ENCODE measurements around the gene MGME1. TPM values are rescaled to one million over a fixed set of nuclear protein-coding genes. Genes with fewer than 3 reads are reported as not detected.
"Not testable (repeated sequence)": the region's sequence is repeated elsewhere in the genome, so short reads cannot be mapped to it uniquely, and the experiment has no call there.

MGME1 gene
- total RNA-seq, 4 donors from 2014 or later: 4.6 to 14.7 (median 8.7) TPM

DNA sequence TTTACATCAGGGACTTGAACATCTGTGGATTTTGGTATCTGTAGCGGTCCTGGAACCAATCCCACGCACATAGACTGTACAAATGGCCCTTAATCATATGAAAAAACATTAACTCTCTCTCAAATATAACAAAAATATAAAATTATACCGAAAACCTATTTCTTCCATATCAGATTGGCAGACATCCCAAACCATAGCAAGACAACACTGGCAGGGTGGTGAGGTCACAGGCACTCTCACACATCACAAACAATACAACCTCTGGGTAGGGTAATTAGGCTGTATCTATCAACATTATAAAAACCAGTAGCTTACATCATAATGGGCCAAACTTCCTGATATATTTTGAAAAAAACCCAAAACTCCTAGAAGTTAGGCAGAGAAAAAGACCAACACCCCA lies 48.0 kb downstream of the MGME1 start:
- Histone ChIP-seq H3K36me3 (no peaks in the 10 kb centered on the region), H3K27me3 (no peaks in the 10 kb centered on the region), H3K4me1 (no peaks in the 10 kb centered on the region), H3K27ac (no peak overlapping the region), H3K4me3 (no peak overlapping the region), H3K9me3 (peaks cover 0 to 5% (median 0%) of the 10 kb centered on the region in 4 donors)
- DNase-seq (ENCODE audit: low spot score in 2 of 2): no peak
- TF ChIP-seq, protein P1, sequence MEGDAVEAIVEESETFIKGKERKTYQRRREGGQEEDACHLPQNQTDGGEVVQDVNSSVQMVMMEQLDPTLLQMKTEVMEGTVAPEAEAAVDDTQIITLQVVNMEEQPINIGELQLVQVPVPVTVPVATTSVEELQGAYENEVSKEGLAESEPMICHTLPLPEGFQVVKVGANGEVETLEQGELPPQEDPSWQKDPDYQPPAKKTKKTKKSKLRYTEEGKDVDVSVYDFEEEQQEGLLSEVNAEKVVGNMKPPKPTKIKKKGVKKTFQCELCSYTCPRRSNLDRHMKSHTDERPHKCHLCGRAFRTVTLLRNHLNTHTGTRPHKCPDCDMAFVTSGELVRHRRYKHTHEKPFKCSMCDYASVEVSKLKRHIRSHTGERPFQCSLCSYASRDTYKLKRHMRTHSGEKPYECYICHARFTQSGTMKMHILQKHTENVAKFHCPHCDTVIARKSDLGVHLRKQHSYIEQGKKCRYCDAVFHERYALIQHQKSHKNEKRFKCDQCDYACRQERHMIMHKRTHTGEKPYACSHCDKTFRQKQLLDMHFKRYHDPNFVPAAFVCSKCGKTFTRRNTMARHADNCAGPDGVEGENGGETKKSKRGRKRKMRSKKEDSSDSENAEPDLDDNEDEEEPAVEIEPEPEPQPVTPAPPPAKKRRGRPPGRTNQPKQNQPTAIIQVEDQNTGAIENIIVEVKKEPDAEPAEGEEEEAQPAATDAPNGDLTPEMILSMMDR (IDR thresholded peaks at IDR 0.05): no peak
- no peak for TF ChIP-seq EP300 (IDR thresholded peaks at IDR 0.05)
- no peak for TF ChIP-seq POLR2A (IDR thresholded peaks at IDR 0.05)
- 57 to 82% methylated on average over 3 of the region's 3 CpGs for WGBS, 2 donors

DNA sequence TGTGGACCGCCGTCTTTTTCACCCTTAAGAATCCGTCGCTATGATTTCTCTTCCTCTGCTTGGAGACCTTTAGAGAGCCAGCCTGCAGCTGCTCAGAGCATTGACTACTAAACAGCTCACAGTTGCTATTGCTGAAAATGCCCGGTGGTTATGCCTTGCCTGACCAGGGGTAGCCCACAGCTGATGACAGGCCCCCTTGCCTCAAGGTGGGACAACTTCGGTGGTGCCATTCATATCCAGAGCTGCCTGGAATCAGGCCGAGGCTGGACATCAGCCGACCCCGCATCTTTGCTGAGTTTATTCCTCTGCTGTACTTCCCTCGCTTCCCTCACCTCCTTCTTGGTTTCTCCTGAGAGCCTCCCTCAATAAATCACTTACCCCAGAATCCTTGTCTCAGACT lies 49.3 kb downstream of the MGME1 start:
- no peak for DNase-seq (ENCODE audit: low spot score in 2 of 2)
- no peaks in the 10 kb centered on the region for H3K4me1 ChIP-seq
- no peaks in the 10 kb centered on the region for H3K36me3 ChIP-seq
- H3K27me3 ChIP-seq: no peaks in the 10 kb centered on the region
- H3K9me3 ChIP-seq: peaks cover 0 to 5% (median 0%) of the 10 kb centered on the region in 4 donors
- no peak overlapping the region for H3K4me3 ChIP-seq
- H3K27ac ChIP-seq: no peak overlapping the region
- no peak for TF ChIP-seq EP300 (IDR thresholded peaks at IDR 0.05)
- TF ChIP-seq, protein P1 (IDR thresholded peaks at IDR 0.05): no peak
- no peak for TF ChIP-seq POLR2A (IDR thresholded peaks at IDR 0.05)
- 86% methylated on average over 10 of the region's 10 CpGs for WGBS, 2 donors

DNA sequence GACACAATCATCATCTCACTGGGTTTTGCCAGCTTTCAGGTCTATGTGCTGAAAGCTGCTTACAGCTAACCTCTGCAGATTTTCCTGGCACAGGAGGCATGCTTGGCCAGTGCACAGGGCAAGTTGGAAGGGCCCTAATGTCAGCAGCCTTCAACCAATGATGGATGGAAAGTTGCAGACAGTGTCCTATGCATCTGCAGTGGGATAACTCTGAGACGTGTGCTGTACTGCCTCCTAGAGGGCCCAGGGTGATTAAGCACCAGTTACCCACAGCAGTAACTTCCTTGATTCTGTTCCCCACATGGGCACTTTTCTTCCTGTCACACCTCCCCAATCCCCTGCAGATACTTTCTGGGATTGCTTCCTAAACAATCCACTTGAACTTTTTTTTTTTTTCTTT lies 50.2 kb downstream of the MGME1 start:
- H3K36me3 ChIP-seq: no peaks in the 10 kb centered on the region
- WGBS, 2 donors: 4 to 5% methylated on average over 1 of the region's 1 CpG
- H3K27ac ChIP-seq: no peak overlapping the region
- no peak for TF ChIP-seq EP300 (IDR thresholded peaks at IDR 0.05)
- no peak for TF ChIP-seq POLR2A (IDR thresholded peaks at IDR 0.05)
- TF ChIP-seq, protein P1 (IDR thresholded peaks at IDR 0.05): no peak
- no peaks in the 10 kb centered on the region for H3K4me1 ChIP-seq
- no peak overlapping the region for H3K4me3 ChIP-seq
- DNase-seq (ENCODE audit: low spot score in 2 of 2): no peak
- no peaks in the 10 kb centered on the region for H3K27me3 ChIP-seq
- H3K9me3 ChIP-seq: peaks cover 0 to 5% (median 0%) of the 10 kb centered on the region in 4 donors

DNA sequence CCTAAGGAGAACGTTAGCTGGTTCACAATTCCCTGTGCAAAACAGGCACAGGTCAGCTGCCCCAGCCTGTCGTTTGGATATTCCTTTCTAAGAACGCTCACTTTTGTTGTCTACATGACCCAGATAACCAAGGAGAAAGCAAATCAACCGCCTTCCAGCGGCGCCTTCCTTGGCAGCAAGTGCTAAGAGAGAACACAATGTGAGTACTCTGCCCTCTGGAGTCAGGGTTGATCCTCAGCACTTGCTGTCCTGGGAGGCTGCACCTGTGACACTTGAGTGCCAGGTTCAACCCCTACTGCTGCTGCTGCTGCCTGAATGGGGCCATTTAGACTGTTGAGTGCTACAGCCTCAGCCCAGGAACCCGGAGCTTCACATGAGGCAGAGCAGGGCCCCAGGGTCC lies 52.1 kb downstream of the MGME1 start:
- WGBS, 2 donors: 87 to 89% methylated on average over 7 of the region's 7 CpGs
- no peak for TF ChIP-seq POLR2A (IDR thresholded peaks at IDR 0.05)
- no peak for TF ChIP-seq EP300 (IDR thresholded peaks at IDR 0.05)
- TF ChIP-seq, protein P1 (IDR thresholded peaks at IDR 0.05): no peak
- peaks cover 0 to 5% (median 0%) of the 10 kb centered on the region in 4 donors for H3K9me3 ChIP-seq

DNA sequence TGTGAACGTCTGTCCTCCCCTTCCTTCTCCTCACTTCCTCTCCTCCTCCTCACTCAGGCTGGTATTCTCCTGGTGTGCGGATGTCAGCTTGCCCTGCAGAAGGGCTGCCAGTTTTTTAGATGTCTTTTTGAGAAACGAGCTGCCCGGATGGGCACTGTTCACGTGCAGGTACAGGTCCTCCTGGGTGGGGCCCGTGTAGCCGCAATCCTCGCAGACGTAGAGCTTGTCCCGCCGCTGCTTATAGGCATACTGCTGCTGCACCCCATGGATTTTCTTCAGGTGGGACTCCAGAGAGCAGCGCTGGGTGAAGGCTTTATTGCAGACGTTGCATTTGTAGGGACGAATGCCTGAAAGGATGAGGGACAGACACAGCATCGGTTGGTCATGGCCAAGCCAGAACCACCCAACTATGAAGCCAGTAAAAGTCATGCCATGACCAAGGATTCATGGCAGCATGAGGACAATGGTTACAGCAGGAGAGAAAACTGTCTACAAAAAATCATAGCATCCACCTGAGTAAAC lies 55.8 kb downstream of the MGME1 start:
- WGBS, 2 donors: 83 to 84% methylated on average over 15 of the region's 15 CpGs
- Histone ChIP-seq H3K9me3 (peaks cover 0 to 5% (median 0%) of the 10 kb centered on the region in 4 donors), H3K27ac (no peak overlapping the region), H3K4me3 (no peak overlapping the region), H3K27me3 (no peaks in the 10 kb centered on the region), H3K36me3 (no peaks in the 10 kb centered on the region), H3K4me1 (no peaks in the 10 kb centered on the region)
- DNase-seq (ENCODE audit: low spot score in 2 of 2): no peak
- TF ChIP-seq, protein P1 (IDR thresholded peaks at IDR 0.05): no peak
- TF ChIP-seq POLR2A (IDR thresholded peaks at IDR 0.05) (no peak), EP300 (IDR thresholded peaks at IDR 0.05) (no peak)

More for the DNA sequence above, 52.1 kb downstream of the MGME1 start:
- Histone ChIP-seq H3K27ac (no peak overlapping the region), H3K36me3 (no peaks in the 10 kb centered on the region), H3K27me3 (no peaks in the 10 kb centered on the region), H3K4me3 (no peak overlapping the region), H3K4me1 (no peaks in the 10 kb centered on the region)
- no peak for DNase-seq (ENCODE audit: low spot score in 2 of 2)

DNA sequence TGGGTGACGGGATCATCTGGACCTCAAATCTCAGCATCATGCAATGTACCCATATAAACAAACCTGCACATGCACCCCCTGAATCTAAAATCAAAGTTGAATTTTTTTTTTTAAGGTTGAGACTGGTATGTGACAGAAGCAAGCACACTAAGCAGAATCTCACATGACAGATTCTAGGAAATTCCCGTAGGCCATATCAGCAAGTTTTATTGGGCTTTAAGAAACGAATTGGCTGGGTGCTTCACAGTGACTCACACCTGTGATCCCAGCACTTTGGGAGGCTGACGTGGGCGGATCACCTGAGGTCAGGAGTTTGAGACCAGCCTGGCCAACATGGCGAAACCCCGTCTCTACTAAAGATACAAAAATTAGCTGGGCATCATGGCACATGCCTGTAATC lies 58.2 kb downstream of the MGME1 start:
- DNase-seq (ENCODE audit: low spot score in 2 of 2); H3K4me1 ChIP-seq; H3K27ac ChIP-seq; H3K4me3 ChIP-seq; H3K36me3 ChIP-seq; H3K9me3 ChIP-seq; H3K27me3 ChIP-seq: not testable (repeated sequence)
- 87 to 88% methylated on average over 7 of the region's 7 CpGs for WGBS, 2 donors
